Thoracic aorta (tissue), 2 donors: ENCODE measurements around the gene LDLRAD3. TPM values are rescaled to one million over a fixed set of nuclear protein-coding genes. Genes with fewer than 3 reads are reported as not detected.

Source experiments
- ATAC-seq: fragments of 150-250 bp; one replicate; pipeline ENCODE4 v1.8.0; 2017; ENCODE audit warnings: low read depth; ENCODE audit not compliant: insufficient number of reproducible peaks, low FRiP score
- DNase-seq: peaks from one replicate; pipeline ENCODE4 v3.0.0-alpha.2; 2020; ENCODE audit warnings: low spot score
- H3K27ac ChIP-seq, 2 donors: fragments of 200-600 bp; sonication (generic); 1 replicate in 1 of 2; 2 replicates in 1 of 2; pipeline ENCODE4 v1.5.1; 2016; ENCODE audit warnings: mild to moderate bottlenecking in 2 of 2, moderate library complexity in 2 of 2
- H3K27me3 ChIP-seq: fragments of 200-600 bp; sonication (generic); replicated peaks from 2 replicates; pipeline ENCODE4 v1.6.0; 2016; ENCODE audit warnings: mild to moderate bottlenecking; ENCODE audit not compliant: insufficient read depth
- H3K36me3 ChIP-seq: fragments of 200-600 bp; sonication (generic); one replicate; pipeline ENCODE4 v1.5.1; 2016
- H3K4me1 ChIP-seq, 2 donors: fragments of 200-600 bp; sonication (generic); 1 replicate in 1 of 2; 2 replicates in 1 of 2; pipeline versions ENCODE4 v1.5.1 to v1.6.0; 2016; ENCODE audit warnings: low read depth in 2 of 2, mild to moderate bottlenecking in 1 of 2; ENCODE audit not compliant: control insufficient read depth in 1 of 2
- H3K4me3 ChIP-seq: fragments of 200-600 bp; sonication (generic); 2 replicates; pipeline ENCODE4 v1.5.1; 2016; ENCODE audit warnings: mild to moderate bottlenecking
- H3K9me3 ChIP-seq: fragments of 200-600 bp; sonication (generic); 2 replicates; pipeline ENCODE4 v1.5.1; 2016
- total RNA-seq, 2 donors: library from RNA; depleted of rRNA; stranded (reverse); fragments of >200 nt; gene quantifications; one replicate each; pipeline versions ENCODE4 v1.1.0 to v1.2.3, GENCODE V29; 2016
- TF ChIP-seq, protein P1 (sequence below): fragments of 200-600 bp; sonication (generic); IDR thresholded peaks from one replicate; pipeline ENCODE4 v1.5.1; 2019; ENCODE audit warnings: antibody characterized with exemption

The LDLRAD3 gene
- total RNA-seq, 2 donors from 2014 or later, result 6.1 to 17.2 TPM

DNA sequence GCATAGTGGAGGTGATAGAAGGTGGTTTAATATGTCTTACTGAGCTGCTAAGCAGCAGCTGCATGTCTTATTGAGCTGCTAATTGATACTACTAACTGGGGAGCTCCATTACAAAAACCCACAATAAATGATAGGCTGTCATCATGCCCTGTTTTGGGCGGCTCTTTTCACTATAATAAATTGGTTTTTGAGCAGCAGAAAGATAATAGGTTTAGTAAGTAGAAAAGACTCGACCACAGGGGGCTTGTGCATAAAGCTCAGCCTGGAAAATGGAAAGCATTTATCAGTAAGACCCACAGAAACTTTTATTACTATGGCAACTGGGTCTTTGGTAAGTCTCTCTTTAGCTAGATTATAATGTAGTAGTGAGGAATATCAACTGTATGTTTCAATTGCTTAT, 117.6 kb downstream of the LDLRAD3 start:
- Histone ChIP-seq H3K4me1 (no peaks in the 10 kb centered on the region), H3K27ac (no peak overlapping the region), H3K36me3 (no peaks in the 10 kb centered on the region), H3K27me3 (no peaks in the 10 kb centered on the region), H3K4me3 (no peak overlapping the region), H3K9me3 (no peaks in the 10 kb centered on the region)
- no peak for DNase-seq
- no peak for ATAC-seq
- TF ChIP-seq, protein P1, sequence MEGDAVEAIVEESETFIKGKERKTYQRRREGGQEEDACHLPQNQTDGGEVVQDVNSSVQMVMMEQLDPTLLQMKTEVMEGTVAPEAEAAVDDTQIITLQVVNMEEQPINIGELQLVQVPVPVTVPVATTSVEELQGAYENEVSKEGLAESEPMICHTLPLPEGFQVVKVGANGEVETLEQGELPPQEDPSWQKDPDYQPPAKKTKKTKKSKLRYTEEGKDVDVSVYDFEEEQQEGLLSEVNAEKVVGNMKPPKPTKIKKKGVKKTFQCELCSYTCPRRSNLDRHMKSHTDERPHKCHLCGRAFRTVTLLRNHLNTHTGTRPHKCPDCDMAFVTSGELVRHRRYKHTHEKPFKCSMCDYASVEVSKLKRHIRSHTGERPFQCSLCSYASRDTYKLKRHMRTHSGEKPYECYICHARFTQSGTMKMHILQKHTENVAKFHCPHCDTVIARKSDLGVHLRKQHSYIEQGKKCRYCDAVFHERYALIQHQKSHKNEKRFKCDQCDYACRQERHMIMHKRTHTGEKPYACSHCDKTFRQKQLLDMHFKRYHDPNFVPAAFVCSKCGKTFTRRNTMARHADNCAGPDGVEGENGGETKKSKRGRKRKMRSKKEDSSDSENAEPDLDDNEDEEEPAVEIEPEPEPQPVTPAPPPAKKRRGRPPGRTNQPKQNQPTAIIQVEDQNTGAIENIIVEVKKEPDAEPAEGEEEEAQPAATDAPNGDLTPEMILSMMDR, result no peak

DNA sequence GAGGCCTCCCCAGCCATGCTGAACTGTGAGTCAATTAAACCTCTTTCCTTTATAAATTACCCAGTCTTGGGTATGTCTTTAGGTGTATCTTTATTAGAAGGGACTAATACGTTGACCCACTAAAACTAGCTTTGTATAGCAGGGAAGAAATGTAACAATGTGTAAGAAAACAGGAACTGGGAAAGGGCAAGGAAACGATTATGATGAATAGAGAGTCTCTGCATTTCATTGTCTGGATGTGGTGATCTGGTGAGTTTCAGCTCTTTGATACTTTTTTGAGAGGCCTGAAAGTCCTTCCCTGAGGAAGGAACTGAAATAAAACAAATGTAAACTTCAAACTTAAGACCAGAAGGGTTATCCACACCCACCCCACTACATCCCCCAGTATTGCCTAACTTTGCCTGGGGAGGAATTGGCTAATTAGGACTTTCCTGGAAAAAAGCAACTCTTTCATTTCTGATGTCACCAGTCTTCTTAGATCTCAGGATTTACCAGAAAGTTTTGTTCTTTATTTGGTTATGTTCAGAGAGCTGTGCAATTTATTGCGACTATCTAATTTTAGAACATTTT, 119.0 kb downstream of the LDLRAD3 start:
- H3K4me3 ChIP-seq, result no peak overlapping the region
- peaks cover 4% of the 10 kb centered on the region for H3K9me3 ChIP-seq
- no peaks in the 10 kb centered on the region for H3K4me1 ChIP-seq
- TF ChIP-seq, protein P1, result no peak
- no peaks in the 10 kb centered on the region for H3K36me3 ChIP-seq
- no peak for ATAC-seq
- no peaks in the 10 kb centered on the region for H3K27me3 ChIP-seq
- no peak for DNase-seq
- H3K27ac ChIP-seq, result no peak overlapping the region

DNA sequence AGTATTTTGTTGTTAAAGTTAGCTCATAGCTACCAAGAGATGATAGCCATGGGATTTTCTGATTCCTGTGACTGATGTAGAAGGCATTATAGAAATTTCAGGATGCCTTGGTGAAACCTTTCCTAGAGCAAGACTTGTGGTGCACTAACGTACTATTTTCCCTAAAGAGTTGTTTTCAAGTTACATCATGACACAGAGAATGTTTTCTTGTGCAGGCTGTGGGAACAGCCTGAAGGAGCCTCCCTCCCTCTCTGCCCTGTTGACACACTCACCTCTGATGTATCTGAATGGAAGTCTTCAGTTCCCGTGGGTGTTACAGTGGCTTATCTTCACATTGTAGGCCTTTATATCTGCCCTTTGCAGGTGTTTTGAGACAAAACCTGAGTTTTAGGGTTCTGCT, 121.6 kb downstream of the LDLRAD3 start:
- no peak for ATAC-seq

DNA sequence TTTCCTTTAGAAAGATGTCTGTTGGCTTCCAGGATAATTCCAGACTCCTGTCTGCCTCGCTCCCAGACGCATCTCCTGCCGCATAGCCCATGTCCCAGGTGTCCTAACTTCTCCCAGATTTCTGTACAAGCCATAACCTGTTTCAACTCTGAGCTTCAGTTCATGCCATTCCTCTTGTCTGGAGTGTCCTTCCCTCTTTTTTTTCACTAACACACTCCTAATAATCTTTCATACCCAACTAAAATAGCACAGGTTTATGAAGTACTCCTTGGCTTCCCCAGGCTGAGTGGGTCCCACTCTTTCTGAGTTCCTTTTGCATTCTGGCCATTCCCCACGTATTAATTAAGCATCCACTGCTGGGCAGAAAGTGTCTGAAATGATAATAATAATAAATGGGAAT, 123.0 kb downstream of the LDLRAD3 start:
- no peak overlapping the region for H3K4me3 ChIP-seq
- TF ChIP-seq, protein P1, result no peak
- no peaks in the 10 kb centered on the region for H3K36me3 ChIP-seq
- no peak for ATAC-seq
- H3K4me1 ChIP-seq, result no peaks in the 10 kb centered on the region
- DNase-seq, result no peak
- H3K27me3 ChIP-seq, result no peaks in the 10 kb centered on the region
- H3K9me3 ChIP-seq, result peaks cover 4% of the 10 kb centered on the region
- H3K27ac ChIP-seq, result no peak overlapping the region

More for the DNA sequence above, 121.6 kb downstream of the LDLRAD3 start:
- TF ChIP-seq, protein P1, result no peak
- Histone ChIP-seq H3K27ac (no peak overlapping the region), H3K36me3 (no peaks in the 10 kb centered on the region), H3K4me1 (no peaks in the 10 kb centered on the region), H3K27me3 (no peaks in the 10 kb centered on the region), H3K9me3 (peaks cover 4% of the 10 kb centered on the region), H3K4me3 (no peak overlapping the region)
- DNase-seq, result no peak

DNA sequence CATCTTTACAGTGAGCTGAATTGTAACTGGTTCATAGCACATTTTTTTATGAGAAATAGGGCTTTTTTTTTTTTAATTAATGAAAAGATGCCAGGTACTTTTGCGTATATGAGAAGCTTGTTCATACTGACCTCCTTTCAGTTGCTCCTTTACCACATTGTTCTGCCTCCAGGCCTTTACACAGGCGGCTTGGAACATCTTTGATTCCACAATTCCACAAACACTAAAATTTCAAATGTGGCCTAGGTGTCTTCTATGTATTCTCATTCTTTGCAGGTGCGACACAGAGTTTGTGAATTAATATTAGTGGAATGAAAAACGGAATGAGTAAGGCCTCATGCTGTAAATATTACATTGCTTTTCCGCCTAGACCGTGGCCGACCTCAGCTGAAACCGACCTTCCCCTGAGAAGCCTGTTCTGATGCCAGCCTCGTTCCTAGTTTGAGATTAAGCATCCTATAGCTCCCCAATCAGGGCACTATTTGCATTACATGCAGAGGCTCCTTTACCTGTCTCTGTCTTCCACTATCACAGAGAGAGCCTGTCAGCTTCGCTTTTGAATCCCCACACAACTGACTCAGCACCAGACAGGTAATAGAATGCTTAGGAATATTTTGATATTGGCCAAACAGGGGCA, 125.8 kb downstream of the LDLRAD3 start:
- Histone ChIP-seq H3K27me3 (no peaks in the 10 kb centered on the region), H3K4me1 (no peaks in the 10 kb centered on the region), H3K36me3 (no peaks in the 10 kb centered on the region), H3K9me3 (peaks cover 4% of the 10 kb centered on the region), H3K4me3 (no peak overlapping the region), H3K27ac (no peak overlapping the region)
- DNase-seq, result no peak
- TF ChIP-seq, protein P1, result no peak
- no peak for ATAC-seq
